Endothelial cell of umbilical vein (primary cell): ENCODE results near the gene SLC16A5. TPM values are rescaled to one million over a fixed set of nuclear protein-coding genes. Genes with fewer than 3 reads are reported as not detected.

ENCODE experiments used
- BruUV-seq: library from RNA; stranded (reverse); fragments of 400-500 nt; replicated peaks from 2 replicates; lab custom pipeline; 2021; lab: Mats Ljungman, UMichigan
- CTCF ChIA-PET: fragments of 300-600, 350-600 bp; sonication (Branson Sonifier 250); formaldehyde crosslinking; loops from one replicate; lab custom pipeline; 2021; ENCODE audit warnings: antibody characterized with exemption, inconsistent platforms; lab: Charles Lee
- POLR2A ChIA-PET: fragments of 300-600, 350-600 bp; sonication (Branson Sonifier 250); formaldehyde crosslinking; loops from one replicate; lab custom pipeline; 2021; ENCODE audit warnings: antibody characterized with exemption, inconsistent platforms; lab: Charles Lee
- DNase-seq: peaks from one replicate; pipeline ENCODE4 v3.0.0-alpha.2; 2011; ENCODE audit warnings: low read depth, low spot score
- FAIRE-seq: peaks from 2 replicates; lab custom pipeline; 2011; peaks lifted over from hg19 to GRCh38; lab: Jason Lieb, UNC
- H2AFZ ChIP-seq: 2 replicates; pipeline ENCODE4 v1.6.0; 2012; ENCODE audit warnings: low read depth, low read length, control low read depth, inconsistent platforms
- H3K27ac ChIP-seq: 2 replicates; pipeline ENCODE4 v1.5.1; 2011; ENCODE audit warnings: low read depth, mild to moderate bottlenecking, control low read depth, low read length, moderate library complexity; ENCODE audit not compliant: insufficient read depth
- H3K27me3 ChIP-seq, 2 experiments: 2 replicates each; pipeline versions ENCODE4 v1.6.0 to v1.6.1; 2011; ENCODE audit warnings: low read length in 2 of 2, mixed read lengths in 1 of 2; ENCODE audit not compliant: control insufficient read depth in 2 of 2, insufficient read depth in 2 of 2
- H3K36me3 ChIP-seq, 2 experiments: 2 replicates in 1 of 2; 3 replicates in 1 of 2; pipeline ENCODE4 v1.5.1; 2011; ENCODE audit warnings: low read length in 2 of 2, mild to moderate bottlenecking in 1 of 2, moderate library complexity in 1 of 2; ENCODE audit not compliant: control insufficient read depth in 2 of 2, insufficient read depth in 2 of 2; ENCODE audit errors: extremely low read depth in 1 of 2
- H3K4me1 ChIP-seq: 3 replicates; pipeline ENCODE4 v1.5.1; 2011; ENCODE audit warnings: mild to moderate bottlenecking, low read length; ENCODE audit not compliant: control insufficient read depth, insufficient read depth; ENCODE audit errors: extremely low read depth
- H3K4me2 ChIP-seq: 2 replicates; pipeline ENCODE4 v1.6.1; 2011; ENCODE audit warnings: low read length, control low read depth, mixed read lengths; ENCODE audit not compliant: insufficient read depth
- H3K4me3 ChIP-seq, 3 experiments: fragments of 200-600 bp in 1 of 3; sonication (generic), shearing (Covaris generic) in 1 of 3; replicated peaks in 1 of 3; 2 replicates each; pipeline ENCODE4 v1.5.1; 2011 to 2016; ENCODE audit warnings: control low read depth in 3 of 3, low read length in 3 of 3, mild to moderate bottlenecking in 2 of 3, inconsistent platforms in 1 of 3, low read depth in 1 of 3, moderate library complexity in 1 of 3; ENCODE audit not compliant: insufficient read depth in 1 of 3
- H3K79me2 ChIP-seq: 2 replicates; pipeline ENCODE4 v1.6.0; 2012; ENCODE audit warnings: low read length, inconsistent platforms; ENCODE audit not compliant: control insufficient read depth, insufficient read depth
- H3K9ac ChIP-seq: replicated peaks from 2 replicates; pipeline ENCODE3; 2011; ENCODE audit warnings: low read length, control low read depth; ENCODE audit not compliant: insufficient read depth; ENCODE audit errors: extremely low read depth
- H3K9me1 ChIP-seq: replicated peaks from 3 replicates; pipeline ENCODE4 v1.6.0; 2011; ENCODE audit warnings: mild to moderate bottlenecking, low read length; ENCODE audit not compliant: control insufficient read depth, insufficient read depth; ENCODE audit errors: extremely low read depth
- H3K9me3 ChIP-seq: replicated peaks from 2 replicates; pipeline ENCODE4 v1.5.1; 2012; ENCODE audit warnings: low read length, inconsistent platforms; ENCODE audit not compliant: control insufficient read depth, insufficient read depth
- H4K20me1 ChIP-seq: replicated peaks from 2 replicates; pipeline ENCODE3; 2011; ENCODE audit warnings: mild to moderate bottlenecking, low read length; ENCODE audit not compliant: control insufficient read depth, insufficient read depth; ENCODE audit errors: extremely low read depth
- POLR2AphosphoS5 ChIP-seq: IDR thresholded peaks from 2 replicates; pipeline ENCODE4 v1.6.1; 2012; ENCODE audit warnings: low read depth, mild to moderate bottlenecking, control low read depth, low read length, moderate library complexity; ENCODE audit not compliant: insufficient read depth
- dilution Hi-C: fragments of 300-500 bp; cut with MboI; formaldehyde crosslinking; loops from one replicate; pipeline ENCODE4 v1.15.0; 2019; ENCODE audit warnings: low sequenced_read_pairs; ENCODE audit not compliant: extremely low pct_ligation_motif_present
- intact Hi-C: fragments of 100-400 bp; cut with micrococcal nuclease; formaldehyde crosslinking; loops from one replicate; pipeline ENCODE4 v1.10.0; 2022
- polyA plus RNA-seq, 4 experiments: library from polyadenylated mRNA; depleted of rRNA in 3 of 4; stranded (reverse) in 3 of 4; unstranded in 1 of 4; fragments of >200 nt; gene quantifications; 2 replicates each; pipeline versions ENCODE4 v1.2.1 to v1.2.3, GENCODE V29; 2011 to 2012; ENCODE audit warnings: missing spikeins in 1 of 4
- total RNA-seq: library from RNA; stranded (reverse); gene quantifications from 2 replicates; pipeline ENCODE4 v1.2.3, GENCODE V29; 2021
- TF ChIP-seq, protein P1 (sequence below), 2 donors: IDR thresholded peaks; 1 replicate in 1 of 2; 2 replicates in 1 of 2; pipeline ENCODE4 v1.5.1; 2011; ENCODE audit warnings: low read length in 2 of 2, mild to moderate bottlenecking in 2 of 2, moderate library complexity in 2 of 2, control low read depth in 1 of 2, inconsistent platforms in 1 of 2, low read depth in 1 of 2; ENCODE audit not compliant: insufficient read depth in 1 of 2; ENCODE audit errors: extremely low read depth in 1 of 2

SLC16A5 gene
- total and polyA plus RNA-seq, 2 donors (not counting 3 experiments of a cell fraction or from before 2014, with no cell fraction given) = 16.4 to 23.3 TPM

- no TSS peak for BruUV-seq
- ChIA-PET POLR2A (no interaction called here), CTCF (interaction anchor here (1.2 to 4.4 kb wide), 3 partner anchors 12 to 33 kb away, joined by 4 to 46 read pairs (median 6); no protein-coding TSS in a partner anchor)
- DNase-seq (no peak), FAIRE-seq (no peak)
- H2AFZ ChIP-seq = no peak overlapping the region
- peaks cover 24% of the 10 kb centered on the region for H3K4me1 ChIP-seq
- no peaks in the 10 kb centered on the region for H3K79me2 ChIP-seq
- H3K9ac ChIP-seq = no peak overlapping the region
- no peak overlapping the region for H3K4me2 ChIP-seq
- intact Hi-C loops (no loop called here), dilution Hi-C loops (no loop called here)
- no peaks in the 10 kb centered on the region for H4K20me1 ChIP-seq
- H3K36me3 ChIP-seq = peaks cover 0 to 4% of the 10 kb centered on the region in 2 experiments
- no peaks in the 10 kb centered on the region for H3K9me1 ChIP-seq
- TF ChIP-seq, protein P1, sequence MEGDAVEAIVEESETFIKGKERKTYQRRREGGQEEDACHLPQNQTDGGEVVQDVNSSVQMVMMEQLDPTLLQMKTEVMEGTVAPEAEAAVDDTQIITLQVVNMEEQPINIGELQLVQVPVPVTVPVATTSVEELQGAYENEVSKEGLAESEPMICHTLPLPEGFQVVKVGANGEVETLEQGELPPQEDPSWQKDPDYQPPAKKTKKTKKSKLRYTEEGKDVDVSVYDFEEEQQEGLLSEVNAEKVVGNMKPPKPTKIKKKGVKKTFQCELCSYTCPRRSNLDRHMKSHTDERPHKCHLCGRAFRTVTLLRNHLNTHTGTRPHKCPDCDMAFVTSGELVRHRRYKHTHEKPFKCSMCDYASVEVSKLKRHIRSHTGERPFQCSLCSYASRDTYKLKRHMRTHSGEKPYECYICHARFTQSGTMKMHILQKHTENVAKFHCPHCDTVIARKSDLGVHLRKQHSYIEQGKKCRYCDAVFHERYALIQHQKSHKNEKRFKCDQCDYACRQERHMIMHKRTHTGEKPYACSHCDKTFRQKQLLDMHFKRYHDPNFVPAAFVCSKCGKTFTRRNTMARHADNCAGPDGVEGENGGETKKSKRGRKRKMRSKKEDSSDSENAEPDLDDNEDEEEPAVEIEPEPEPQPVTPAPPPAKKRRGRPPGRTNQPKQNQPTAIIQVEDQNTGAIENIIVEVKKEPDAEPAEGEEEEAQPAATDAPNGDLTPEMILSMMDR (IDR thresholded peaks at IDR 0.05; ENCODE audit: extremely low read depth in 1 of 2, insufficient read depth in 1 of 2, low read depth in 1 of 2, low read length in 2 of 2) = no peak
- no peaks in the 10 kb centered on the region for H3K9me3 ChIP-seq
- H3K4me3 ChIP-seq = no peak overlapping the region
- H3K27me3 ChIP-seq = no peaks in the 10 kb centered on the region
- no peak overlapping the region for H3K27ac ChIP-seq
Measured at GRCh38 chr17:75093548-75094158, 5.9 kb downstream of the SLC16A5 start.

GRCh38 chr17:75094871-75095399 is 7.2 kb downstream of the SLC16A5 start:
- no peaks in the 10 kb centered on the region for H3K79me2 ChIP-seq
- peaks cover 17% of the 10 kb centered on the region for H3K4me1 ChIP-seq
- BruUV-seq = no TSS peak
- TF ChIP-seq, protein P1 (IDR thresholded peaks at IDR 0.05; ENCODE audit: extremely low read depth in 1 of 2, insufficient read depth in 1 of 2, low read depth in 1 of 2, low read length in 2 of 2) = no peak
- no peak for TF ChIP-seq POLR2AphosphoS5
- H3K4me2 ChIP-seq = no peak overlapping the region
- H3K9me1 ChIP-seq = no peaks in the 10 kb centered on the region
- H4K20me1 ChIP-seq = no peaks in the 10 kb centered on the region
- H3K9me3 ChIP-seq = no peaks in the 10 kb centered on the region
- no peak overlapping the region for H3K9ac ChIP-seq
- H3K4me3 ChIP-seq = no peak overlapping the region
- peaks cover 0 to 11% of the 10 kb centered on the region in 2 experiments for H3K36me3 ChIP-seq
- dilution Hi-C loops = no loop called here
- no peak for DNase-seq
- no peak overlapping the region for H3K27ac ChIP-seq
- no peak for FAIRE-seq
- intact Hi-C loops = no loop called here
- H3K27me3 ChIP-seq = no peaks in the 10 kb centered on the region
- H2AFZ ChIP-seq = no peak overlapping the region
- ChIA-PET POLR2A (no interaction called here), CTCF (interaction anchor here (0.8 to 4.4 kb wide), 6 partner anchors 10 to 106 kb away, joined by 3 to 46 read pairs (median 5); no protein-coding TSS in a partner anchor)
